GOT3 (cell line): ENCODE results near the gene DBN1.

ENCODE experiments used
- DNase-seq: peaks from one replicate; lab custom pipeline; 2025; ENCODE audit warnings: mixed read lengths; lab: John Stamatoyannopoulos, UW

DBN1 gene

DNA sequence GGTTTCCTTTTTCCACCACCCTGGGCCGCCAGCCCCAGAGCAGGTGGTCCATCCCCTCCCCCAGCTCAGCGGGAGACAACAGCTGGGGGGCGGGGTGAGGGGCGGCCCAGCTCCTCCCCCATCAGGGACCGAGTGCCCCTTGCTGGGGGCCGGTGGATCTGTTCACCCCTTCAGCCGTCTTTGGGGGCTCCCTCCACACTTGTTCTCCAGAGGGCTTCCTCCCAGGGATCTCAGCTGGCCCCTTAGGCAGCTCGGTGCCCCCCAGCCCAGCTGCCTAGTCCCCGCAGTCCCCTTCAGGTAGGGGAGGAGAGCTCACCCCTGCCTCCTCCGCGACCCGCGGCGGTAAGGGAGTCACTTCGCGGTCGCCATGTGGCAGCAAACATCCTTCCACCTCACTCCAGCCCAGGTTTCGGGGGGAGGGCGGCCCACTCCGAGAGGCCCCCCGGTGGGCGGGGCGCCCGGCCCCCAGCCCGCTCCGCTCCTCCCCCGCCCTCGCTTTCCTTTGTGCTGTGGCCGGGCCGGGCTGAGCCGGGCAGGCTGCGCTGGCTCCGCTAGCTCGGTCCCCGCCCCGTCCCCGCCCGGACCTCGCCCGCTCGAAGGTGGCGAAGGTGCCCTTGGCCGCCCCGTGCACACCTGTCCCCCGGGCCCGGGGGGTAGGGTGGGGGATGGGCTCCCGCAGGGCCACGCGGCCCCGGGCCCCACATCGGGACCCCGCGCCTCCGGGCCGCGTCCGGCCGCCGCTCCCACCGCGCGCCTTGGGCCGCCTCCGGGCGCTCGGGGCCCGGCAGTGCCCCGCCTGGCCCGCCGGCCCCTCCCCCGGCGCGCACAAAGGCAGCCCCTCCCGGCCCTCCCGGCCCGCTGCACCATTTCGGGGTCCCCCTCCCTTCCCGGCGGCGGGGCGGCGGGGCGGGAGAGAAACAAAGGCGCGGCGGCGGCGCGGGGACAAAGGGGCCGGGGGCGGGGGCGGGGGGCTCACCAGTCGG is 683 bp downstream of the DBN1 start:
- DNase-seq = no peak

DNA sequence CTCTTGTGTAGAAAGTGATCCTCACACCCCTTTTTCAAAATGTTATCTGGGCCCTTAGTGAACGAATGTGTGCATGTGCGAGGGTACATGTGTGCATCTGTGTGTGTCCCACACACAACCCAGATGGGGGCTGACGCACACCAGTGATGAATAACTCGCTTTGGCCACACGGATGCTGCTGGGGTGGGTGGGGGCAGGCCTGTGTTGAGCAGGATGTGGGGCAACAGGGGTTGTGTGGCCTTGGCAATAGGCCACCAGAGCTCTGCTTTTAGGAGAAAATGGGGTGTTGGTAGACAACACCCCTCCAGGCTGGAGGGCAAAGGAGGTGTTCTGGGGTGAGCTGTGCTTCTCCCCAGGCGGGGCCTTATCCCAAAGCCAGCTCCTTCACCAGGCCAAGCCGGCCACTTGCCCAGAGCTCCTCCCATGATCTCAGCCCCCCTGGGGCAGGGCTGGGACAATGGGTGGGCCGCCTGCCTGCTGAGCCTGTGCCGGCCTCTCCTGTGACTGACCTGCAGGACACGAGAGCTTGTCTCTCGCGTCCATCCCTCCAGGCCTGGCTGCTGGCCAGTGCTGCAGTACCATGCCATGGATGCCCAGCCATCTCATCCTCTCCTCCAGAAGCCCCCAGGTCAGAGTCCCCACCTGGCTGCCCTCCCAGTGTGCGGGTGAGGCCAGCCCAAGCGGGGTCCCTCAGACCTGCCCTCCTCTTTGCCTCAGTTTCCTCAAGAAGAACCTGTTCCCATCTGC is 1.7 kb downstream of the DBN1 start:
- no peak for DNase-seq

DNA sequence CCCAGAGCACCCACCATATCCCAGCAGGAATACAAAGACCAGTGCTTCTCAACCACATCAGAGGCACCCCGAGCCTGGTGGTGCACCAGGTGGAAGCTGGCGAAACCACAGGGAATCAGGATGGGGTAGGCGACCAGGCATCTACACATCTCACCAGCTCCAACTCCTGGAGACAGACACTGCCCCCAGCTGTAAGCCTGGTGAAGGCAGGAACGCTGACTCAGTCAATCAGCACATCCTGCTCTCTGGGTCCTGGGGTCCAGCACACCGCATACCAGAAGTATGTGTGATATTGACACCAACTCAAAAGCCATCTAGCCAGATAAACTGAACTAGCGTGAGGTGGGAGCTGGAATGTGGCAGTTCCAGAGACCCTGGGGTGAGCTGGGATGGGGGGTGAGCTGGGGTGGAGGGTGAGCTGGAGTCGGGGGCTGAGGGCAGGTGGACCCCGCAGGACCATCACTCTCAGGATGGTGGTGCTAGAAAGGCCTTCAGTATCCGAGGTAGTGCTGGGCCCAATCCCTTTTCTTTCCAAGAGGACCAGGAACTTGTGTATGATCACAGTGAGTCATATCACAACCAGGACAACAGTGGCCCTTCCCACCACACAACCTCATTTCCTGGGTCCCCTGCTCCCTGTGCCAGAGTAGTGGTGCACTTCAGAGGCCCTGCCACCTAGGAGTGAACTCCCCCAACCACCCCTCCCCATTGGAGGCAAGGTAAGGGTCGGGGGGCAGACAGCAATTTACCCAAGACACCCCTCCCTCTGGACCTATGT is 2.5 kb downstream of the DBN1 start:
- DNase-seq = no peak

DNA sequence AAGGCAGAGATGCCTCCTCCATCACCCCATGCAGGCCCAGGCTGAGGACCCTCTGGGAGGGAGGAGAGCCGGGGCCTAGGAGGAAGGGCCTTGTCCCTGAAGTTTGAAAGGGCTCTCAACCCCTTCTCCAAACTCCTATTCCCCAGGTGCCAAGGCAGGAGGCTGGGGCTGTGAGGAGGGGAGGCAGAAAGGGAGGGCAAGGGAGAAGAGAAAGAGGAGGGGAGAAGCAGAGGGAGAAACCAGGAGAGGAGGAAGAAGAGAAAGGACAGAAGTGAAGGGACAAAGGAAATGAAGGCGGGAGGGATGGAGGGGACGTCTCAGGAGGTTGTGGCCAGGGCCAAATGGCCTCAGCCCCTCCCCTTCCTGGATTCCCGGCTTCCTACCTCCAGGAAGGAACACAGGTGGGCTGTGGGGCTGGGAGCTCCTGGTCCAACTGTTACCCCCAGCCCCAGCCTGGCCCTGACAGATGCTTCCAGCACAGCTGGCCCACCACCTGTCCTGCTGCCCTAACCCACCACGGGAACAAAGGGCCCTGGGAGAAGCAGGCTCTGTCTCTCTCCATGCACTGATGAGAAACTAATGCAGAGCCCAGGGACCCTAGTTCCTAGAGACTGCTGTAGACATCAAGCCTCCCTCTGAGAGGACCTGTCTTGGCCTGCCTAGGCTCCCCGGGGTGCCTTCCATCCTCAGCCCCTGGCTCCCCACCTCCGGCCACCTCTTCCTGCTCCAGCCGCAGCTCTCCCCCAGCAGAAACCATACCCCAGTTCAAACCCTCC is 3.5 kb downstream of the DBN1 start:
- DNase-seq = no peak

DNA sequence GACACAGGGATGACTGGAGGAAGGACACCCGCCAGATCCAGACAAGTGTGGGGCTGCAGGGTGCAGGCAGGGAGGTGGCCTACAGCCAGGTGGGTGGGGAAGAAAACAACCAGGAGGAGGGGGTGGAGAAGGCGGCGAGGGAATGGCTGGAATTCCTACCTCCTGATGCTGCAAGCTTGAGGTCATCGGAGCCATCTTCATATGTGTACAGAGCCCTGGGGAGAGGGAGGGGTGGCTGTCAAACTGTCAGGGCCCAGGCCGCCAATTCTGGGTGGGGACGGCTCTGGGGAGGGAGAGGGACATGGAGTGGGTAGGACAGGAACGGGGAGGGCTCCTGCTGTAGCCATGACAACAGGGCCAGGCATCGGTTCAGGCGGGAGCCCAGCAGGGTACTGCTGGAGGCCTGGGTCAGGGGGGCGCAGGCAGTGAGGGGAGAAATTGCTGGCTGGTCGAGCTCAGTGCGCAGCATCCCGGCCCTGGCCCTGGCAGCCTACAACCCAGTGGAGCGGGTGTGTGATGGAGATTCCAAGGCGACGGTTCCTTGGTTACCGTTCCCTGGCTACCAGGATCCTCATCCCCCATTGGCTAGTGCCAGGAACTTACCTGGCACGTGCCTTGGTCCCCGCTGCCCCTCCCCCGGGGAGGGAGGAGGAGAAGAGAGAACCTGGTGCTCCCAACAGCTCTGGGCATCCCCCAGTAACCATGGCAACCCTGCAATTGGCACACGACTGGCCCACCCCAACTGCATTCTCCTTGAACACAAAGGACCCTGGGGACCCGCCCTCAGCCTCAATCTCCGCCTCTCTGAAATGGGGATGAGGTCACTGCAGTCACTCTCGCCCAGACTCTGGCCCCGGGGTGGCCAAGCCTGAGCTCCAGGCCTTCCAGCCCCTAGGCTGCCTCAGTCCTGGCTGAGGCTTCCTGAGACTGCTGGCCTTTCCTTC is 4.5 kb downstream of the DBN1 start:
- no peak for DNase-seq

DNA sequence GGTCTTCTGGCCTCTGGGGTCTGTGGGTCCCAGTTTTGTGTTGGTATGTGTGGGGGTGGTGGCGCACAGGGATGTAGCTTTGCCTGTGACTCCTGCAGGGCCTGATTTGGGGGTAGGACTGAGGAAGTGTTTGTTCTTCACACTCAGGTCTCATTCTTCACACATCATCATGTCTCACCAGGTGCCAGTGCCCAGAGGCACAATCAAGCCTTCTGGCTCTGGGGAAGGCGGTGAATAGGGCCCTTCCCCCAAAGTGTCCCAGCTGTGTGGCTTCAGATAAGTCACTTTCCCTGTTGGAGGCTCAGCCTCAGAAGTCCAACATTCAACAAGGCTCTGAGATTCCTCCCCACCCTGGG is 5.1 kb downstream of the DBN1 start:
- no peak for DNase-seq

- DNase-seq = no peak
These were observed 6.0 kb downstream of the DBN1 start for GRCh38 chr5:177467436-177467835.

GRCh38 chr5:177466861-177467260 is 6.6 kb downstream of the DBN1 start:
- DNase-seq = no peak

DNA sequence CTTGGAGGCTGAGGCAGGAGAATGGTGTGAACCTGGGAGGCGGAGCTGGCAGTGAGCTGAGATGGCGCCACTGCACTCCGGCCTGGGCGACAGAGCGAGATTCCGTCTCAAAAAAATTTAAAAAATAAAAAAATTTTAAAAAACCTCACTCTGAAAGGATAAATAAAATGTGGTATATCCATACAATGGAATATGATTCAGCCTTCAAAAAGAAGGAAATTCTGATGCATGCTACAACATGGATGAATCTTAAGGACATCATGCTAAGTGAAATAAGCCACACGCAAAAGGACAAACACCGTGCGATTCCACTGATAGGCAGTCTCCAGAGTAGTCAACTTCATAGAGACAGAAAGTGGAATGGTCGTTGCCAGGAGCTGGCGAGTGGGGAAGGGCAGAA is 8.4 kb downstream of the DBN1 start:
- no peak for DNase-seq

- no peak for DNase-seq
These were observed 11.3 kb downstream of the DBN1 start for GRCh38 chr5:177462021-177462670.

DNA sequence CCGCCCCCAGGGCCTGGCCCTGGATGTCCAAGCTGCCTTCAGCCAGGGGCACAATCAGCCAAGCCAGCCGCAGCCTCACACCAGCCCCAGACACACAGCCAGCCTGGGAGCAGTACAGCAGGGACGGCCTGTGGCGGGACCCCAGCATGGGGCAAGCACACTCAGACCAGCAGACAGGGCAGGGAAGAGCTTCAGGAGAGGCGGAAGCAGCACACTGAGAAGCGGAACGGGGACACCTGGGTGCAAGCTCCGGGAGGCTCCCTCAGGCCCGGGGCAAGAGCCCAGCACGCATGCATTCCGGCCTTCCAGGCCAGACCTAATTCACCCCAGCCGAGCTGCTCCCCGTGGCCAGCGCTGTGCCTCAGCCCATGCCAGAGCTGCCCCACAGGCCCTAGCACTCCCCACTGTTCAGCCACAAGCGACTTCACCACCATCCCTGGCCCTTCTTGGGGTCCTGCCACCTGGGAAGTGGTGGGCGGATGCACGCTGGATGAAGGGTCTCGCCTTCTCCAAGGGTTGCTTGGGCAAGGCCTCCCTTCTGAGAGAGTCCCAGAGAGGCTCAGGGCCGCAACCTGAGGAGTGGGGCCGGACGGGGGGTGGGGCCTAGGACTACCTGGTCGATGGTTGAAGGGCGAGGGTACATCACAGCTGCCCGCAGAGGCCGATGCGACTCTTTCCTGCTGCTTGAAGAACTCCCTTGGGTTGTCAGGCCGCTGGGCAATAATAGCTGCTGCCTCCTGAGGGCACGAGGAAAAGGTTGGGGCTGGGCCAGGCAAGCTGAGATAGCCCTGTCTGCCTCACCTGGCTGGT is 13.4 kb downstream of the DBN1 start:
- DNase-seq = no peak

GRCh38 chr5:177459357-177459756 is 14.1 kb downstream of the DBN1 start:
- no peak for DNase-seq

- DNase-seq = no peak
These were observed 14.5 kb downstream of the DBN1 start for GRCh38 chr5:177458912-177459350.

DNA sequence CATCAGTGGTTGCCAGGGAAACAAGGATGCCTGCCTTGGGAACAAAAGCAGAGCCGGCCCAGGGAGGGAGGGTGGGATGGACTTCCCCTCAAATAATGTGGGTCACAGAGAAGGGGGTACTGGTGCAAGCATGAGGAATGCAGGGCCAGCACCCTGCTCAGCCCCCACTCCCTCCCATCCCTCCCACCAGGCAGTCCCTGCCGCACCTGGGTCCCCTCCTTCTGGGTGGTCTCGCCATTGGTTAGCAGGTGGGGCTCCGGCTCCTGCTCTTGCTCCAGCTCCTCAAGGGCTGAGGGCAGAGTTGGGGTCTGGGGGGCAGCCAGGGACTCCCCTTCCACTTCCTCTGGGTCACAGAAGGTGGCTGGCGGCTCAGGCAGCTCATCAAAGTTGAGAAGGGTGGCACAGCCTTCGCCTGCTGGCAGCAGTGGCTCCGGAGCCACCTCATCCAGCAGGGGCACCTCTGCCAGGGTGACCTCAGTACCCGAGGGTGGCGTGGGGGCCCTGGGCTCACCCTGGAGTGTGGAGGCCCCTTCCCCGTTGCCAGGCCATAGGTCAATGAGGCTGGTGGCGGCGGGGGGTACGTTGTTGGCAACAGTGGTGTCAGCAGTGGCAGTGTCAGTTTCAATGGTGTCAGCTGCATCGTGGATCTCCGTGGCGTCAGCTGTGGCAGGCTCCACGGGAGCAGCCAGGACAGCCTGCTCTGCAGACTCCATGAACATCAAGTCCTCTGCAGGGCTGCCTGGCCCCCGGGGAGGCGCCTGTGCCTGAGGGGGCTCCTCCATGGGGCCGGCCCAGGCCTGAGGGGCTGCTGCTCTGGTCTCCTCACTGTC is 15.4 kb downstream of the DBN1 start:
- DNase-seq = no peak

DNA sequence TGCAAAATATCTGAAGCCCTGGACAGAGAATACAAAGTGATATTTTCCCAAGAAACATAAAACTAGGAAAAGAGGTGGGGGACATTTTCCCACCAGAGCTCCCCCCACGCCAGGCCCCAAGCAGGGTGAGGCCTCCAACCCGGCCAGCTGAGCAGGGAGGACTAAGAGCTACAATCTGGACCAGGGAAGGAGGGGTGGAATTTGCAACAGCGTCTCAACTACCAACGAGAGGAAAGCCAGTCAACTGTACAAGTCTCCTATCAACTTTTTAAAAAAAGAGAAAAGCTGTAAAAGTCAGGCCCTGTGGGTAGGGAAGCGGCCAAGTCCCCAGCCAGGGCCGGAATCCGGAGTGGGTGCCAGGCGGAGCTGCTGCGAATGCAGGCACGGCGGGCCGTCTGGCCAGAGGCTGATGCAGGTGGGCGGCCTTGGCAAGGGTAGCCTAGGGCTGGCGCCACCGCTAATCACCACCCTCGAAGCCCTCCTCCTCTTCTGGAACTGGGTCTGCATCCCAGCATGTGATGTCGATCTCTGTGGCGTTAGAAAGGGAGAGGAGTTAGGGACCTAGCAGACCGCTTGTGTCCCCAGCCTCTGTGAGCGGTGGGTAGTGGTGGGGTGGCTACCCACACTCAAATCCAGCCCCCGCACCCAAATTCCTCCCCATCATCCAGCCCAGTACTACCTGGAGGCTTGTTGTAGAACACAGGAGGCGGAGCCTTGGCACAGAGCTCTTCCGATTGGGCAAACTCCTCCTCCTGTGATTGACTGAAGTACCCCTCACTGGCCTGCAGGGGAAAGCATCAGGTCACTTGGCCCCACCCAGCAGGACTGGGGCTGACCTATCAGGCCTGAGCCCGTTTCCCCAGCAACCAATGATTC is 16.2 kb downstream of the DBN1 start:
- DNase-seq = peak; percentile 39

GRCh38 chr5:177456591-177456964 is 16.9 kb downstream of the DBN1 start:
- no peak for DNase-seq
